Liver (tissue), 9 donors: ENCODE data around the gene REPS2. TPM values are rescaled to one million over a fixed set of nuclear protein-coding genes. Genes with fewer than 3 reads are reported as not detected.

Experiments used
- DNase-seq: peaks from one replicate; pipeline ENCODE4 v3.0.0-alpha.2; 2017; ENCODE audit warnings: low spot score
- H3K27ac ChIP-seq, 2 donors: one replicate each; pipeline ENCODE4 v1.7.0; 2013; ENCODE audit warnings: inconsistent platforms in 2 of 2, low read length in 2 of 2, control low read depth in 1 of 2, low read depth in 1 of 2, mild to moderate bottlenecking in 1 of 2
- H3K27me3 ChIP-seq, 4 donors: one replicate each; pipeline versions ENCODE4 v1.6.1 to v1.7.0; 2013; ENCODE audit warnings: low read length in 3 of 4, inconsistent platforms in 1 of 4, mild to moderate bottlenecking in 1 of 4, moderate library complexity in 1 of 4; ENCODE audit not compliant: control insufficient read depth in 4 of 4, insufficient read depth in 4 of 4
- H3K36me3 ChIP-seq, 4 donors: one replicate each; pipeline versions ENCODE4 v1.6.1 to v1.7.0; 2013; ENCODE audit warnings: low read length in 3 of 4, mild to moderate bottlenecking in 3 of 4, low read depth in 1 of 4, moderate library complexity in 1 of 4; ENCODE audit not compliant: control insufficient read depth in 4 of 4, insufficient read depth in 3 of 4
- H3K4me1 ChIP-seq, 4 donors: one replicate each; pipeline versions ENCODE4 v1.6.1 to v1.7.0; 2013; ENCODE audit warnings: low read length in 3 of 4, mild to moderate bottlenecking in 3 of 4, moderate library complexity in 1 of 4; ENCODE audit not compliant: control insufficient read depth in 4 of 4, insufficient read depth in 4 of 4
- H3K4me3 ChIP-seq, 3 donors: one replicate each; pipeline versions ENCODE4 v1.6.1 to v1.7.0; 2013; ENCODE audit warnings: low read length in 3 of 3, control low read depth in 1 of 3, low read depth in 1 of 3, mild to moderate bottlenecking in 1 of 3
- H3K9ac ChIP-seq, 2 donors: one replicate each; pipeline ENCODE4 v1.7.0; 2013; ENCODE audit warnings: low read length in 2 of 2, mild to moderate bottlenecking in 2 of 2, moderate library complexity in 2 of 2, control low read depth in 1 of 2, low read depth in 1 of 2
- H3K9me3 ChIP-seq, 4 donors: one replicate each; pipeline versions ENCODE4 v1.6.1 to v1.7.0; 2013; ENCODE audit warnings: low read length in 3 of 4; ENCODE audit not compliant: control insufficient read depth in 4 of 4
- ATF3 ChIP-seq: IDR thresholded peaks from 2 replicates; pipeline ENCODE4 v1.6.1; 2016; ENCODE audit warnings: antibody characterized with exemption
- EGR1 ChIP-seq, 2 donors: IDR thresholded peaks; 2 replicates each; pipeline ENCODE4 v1.6.1; 2016 to 2018; ENCODE audit warnings: antibody characterized with exemption in 2 of 2, low read depth in 2 of 2
- FOXA1 ChIP-seq: IDR thresholded peaks from 2 replicates; pipeline ENCODE4 v1.6.1; 2016; ENCODE audit warnings: antibody characterized with exemption
- FOXA2 ChIP-seq: IDR thresholded peaks from 2 replicates; pipeline ENCODE4 v1.6.1; 2016; ENCODE audit warnings: antibody characterized with exemption
- GABPA ChIP-seq, 2 donors: IDR thresholded peaks in 1 of 2; conservative IDR thresholded peaks in 1 of 2; 2 replicates each; pipeline ENCODE4 v1.6.1; 2016; ENCODE audit warnings: antibody characterized with exemption in 2 of 2, mild to moderate bottlenecking in 1 of 2, moderate library complexity in 1 of 2
- HNF4A ChIP-seq, 2 donors: conservative IDR thresholded peaks; 2 replicates each; pipeline ENCODE4 v1.6.1; 2016; ENCODE audit warnings: antibody characterized with exemption in 2 of 2, mild to moderate bottlenecking in 2 of 2
- HNF4G ChIP-seq: IDR thresholded peaks from 2 replicates; pipeline ENCODE4 v1.6.1; 2016; ENCODE audit warnings: antibody characterized with exemption
- JUND ChIP-seq, 2 donors: IDR thresholded peaks; 2 replicates each; pipeline ENCODE4 v1.6.1; 2016; ENCODE audit warnings: antibody characterized with exemption in 2 of 2
- MAX ChIP-seq: IDR thresholded peaks from 2 replicates; pipeline ENCODE4 v1.6.1; 2016; ENCODE audit warnings: antibody characterized with exemption
- NR2F2 ChIP-seq: IDR thresholded peaks from 2 replicates; pipeline ENCODE4 v1.6.1; 2016; ENCODE audit warnings: antibody characterized with exemption
- RAD21 ChIP-seq, 2 donors: IDR thresholded peaks; 2 replicates each; pipeline ENCODE4 v1.6.1; 2016; ENCODE audit warnings: antibody characterized with exemption in 2 of 2, mild to moderate bottlenecking in 2 of 2
- RXRA ChIP-seq, 2 donors: IDR thresholded peaks; 2 replicates each; pipeline ENCODE4 v1.6.1; 2017 to 2018; ENCODE audit warnings: antibody characterized with exemption in 2 of 2, mild to moderate bottlenecking in 1 of 2
- SP1 ChIP-seq: IDR thresholded peaks from 2 replicates; pipeline ENCODE4 v1.6.1; 2018; ENCODE audit warnings: antibody characterized with exemption, mild to moderate bottlenecking
- TAF1 ChIP-seq: conservative IDR thresholded peaks from 2 replicates; pipeline ENCODE4 v1.6.1; 2016; ENCODE audit warnings: antibody characterized with exemption, mild to moderate bottlenecking
- YY1 ChIP-seq: IDR thresholded peaks from 2 replicates; pipeline ENCODE4 v1.6.1; 2016; ENCODE audit warnings: antibody characterized with exemption, mild to moderate bottlenecking
- WGBS: extraction: QIAGEN DNeasy Blood & Tissue Kit; methylation state at CpG from one replicate; pipeline ENCODE4 v1.1.7; 2013; 5-methylcytosine and 5-hydroxymethylcytosine counted together
- polyA plus RNA-seq, 2 donors: library from polyadenylated mRNA; stranded (reverse) in 1 of 2; unstranded in 1 of 2; fragments of 200-250 nt in 1 of 2; fragments of >200 nt in 1 of 2; fragmentation: Nextera tagmentation in 1 of 2; extraction: Ambion mirVana in 1 of 2; gene quantifications; one replicate each; pipeline versions ENCODE4 v1.2.1 to v1.2.3, GENCODE V29; 2013 to 2015
- total RNA-seq, 2 donors: library from RNA; depleted of rRNA; stranded (reverse); fragments of >200 nt; gene quantifications; one replicate each; pipeline ENCODE4 v1.2.3, GENCODE V29; 2014
- TF ChIP-seq, protein P1 (sequence below): IDR thresholded peaks from 2 replicates; pipeline ENCODE4 v1.6.1; 2016; ENCODE audit warnings: antibody characterized with exemption
- TF ChIP-seq, protein P2 (sequence below): fragments of 150-350 bp; IDR thresholded peaks from 2 replicates; pipeline ENCODE4 v1.5.1; 2017; ENCODE audit warnings: improper control_type of control experiment, low read depth, low read length; ENCODE audit not compliant: missing input control
- TF ChIP-seq, protein P3 (sequence below): IDR thresholded peaks from 2 replicates; pipeline ENCODE4 v1.6.1; 2016; ENCODE audit warnings: antibody characterized with exemption, mild to moderate bottlenecking
- donor health status: healthy.
- donor health status: healthy.
- donor health status: healthy.
- donor health status: healthy.
- donor health status: healthy.

Gene REPS2
- total and polyA plus RNA-seq, 4 donors = 3.5 to 10.7 (median 6.2) TPM

GRCh38 chrX:17039826-17040225 lies 93.4 kb downstream of the REPS2 start:
- Histone ChIP-seq H3K36me3 (peaks cover 0 to 2% (median 0%) of the 10 kb centered on the region in 4 donors), H3K4me1 (no peaks in the 10 kb centered on the region), H3K27ac (no peak overlapping the region), H3K4me3 (no peak overlapping the region), H3K9me3 (no peaks in the 10 kb centered on the region), H3K27me3 (no peaks in the 10 kb centered on the region), H3K9ac (no peak overlapping the region)
- DNase-seq = no peak
- 96% methylated on average over 1 of the region's 1 CpG for WGBS
- no peak for TF ChIP-seq HNF4A (conservative IDR thresholded peaks at IDR 0.05)
- no peak for TF ChIP-seq ATF3
- TF ChIP-seq, protein P1, sequence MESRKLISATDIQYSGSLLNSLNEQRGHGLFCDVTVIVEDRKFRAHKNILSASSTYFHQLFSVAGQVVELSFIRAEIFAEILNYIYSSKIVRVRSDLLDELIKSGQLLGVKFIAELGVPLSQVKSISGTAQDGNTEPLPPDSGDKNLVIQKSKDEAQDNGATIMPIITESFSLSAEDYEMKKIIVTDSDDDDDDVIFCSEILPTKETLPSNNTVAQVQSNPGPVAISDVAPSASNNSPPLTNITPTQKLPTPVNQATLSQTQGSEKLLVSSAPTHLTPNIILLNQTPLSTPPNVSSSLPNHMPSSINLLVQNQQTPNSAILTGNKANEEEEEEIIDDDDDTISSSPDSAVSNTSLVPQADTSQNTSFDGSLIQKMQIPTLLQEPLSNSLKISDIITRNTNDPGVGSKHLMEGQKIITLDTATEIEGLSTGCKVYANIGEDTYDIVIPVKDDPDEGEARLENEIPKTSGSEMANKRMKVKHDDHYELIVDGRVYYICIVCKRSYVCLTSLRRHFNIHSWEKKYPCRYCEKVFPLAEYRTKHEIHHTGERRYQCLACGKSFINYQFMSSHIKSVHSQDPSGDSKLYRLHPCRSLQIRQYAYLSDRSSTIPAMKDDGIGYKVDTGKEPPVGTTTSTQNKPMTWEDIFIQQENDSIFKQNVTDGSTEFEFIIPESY = no peak
- no peak for TF ChIP-seq RAD21 (IDR thresholded peaks at IDR 0.05)
- no peak for TF ChIP-seq NR2F2
- TF ChIP-seq, protein P2, sequence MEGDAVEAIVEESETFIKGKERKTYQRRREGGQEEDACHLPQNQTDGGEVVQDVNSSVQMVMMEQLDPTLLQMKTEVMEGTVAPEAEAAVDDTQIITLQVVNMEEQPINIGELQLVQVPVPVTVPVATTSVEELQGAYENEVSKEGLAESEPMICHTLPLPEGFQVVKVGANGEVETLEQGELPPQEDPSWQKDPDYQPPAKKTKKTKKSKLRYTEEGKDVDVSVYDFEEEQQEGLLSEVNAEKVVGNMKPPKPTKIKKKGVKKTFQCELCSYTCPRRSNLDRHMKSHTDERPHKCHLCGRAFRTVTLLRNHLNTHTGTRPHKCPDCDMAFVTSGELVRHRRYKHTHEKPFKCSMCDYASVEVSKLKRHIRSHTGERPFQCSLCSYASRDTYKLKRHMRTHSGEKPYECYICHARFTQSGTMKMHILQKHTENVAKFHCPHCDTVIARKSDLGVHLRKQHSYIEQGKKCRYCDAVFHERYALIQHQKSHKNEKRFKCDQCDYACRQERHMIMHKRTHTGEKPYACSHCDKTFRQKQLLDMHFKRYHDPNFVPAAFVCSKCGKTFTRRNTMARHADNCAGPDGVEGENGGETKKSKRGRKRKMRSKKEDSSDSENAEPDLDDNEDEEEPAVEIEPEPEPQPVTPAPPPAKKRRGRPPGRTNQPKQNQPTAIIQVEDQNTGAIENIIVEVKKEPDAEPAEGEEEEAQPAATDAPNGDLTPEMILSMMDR = no peak
- no peak for TF ChIP-seq YY1
- no peak for TF ChIP-seq JUND (IDR thresholded peaks at IDR 0.05)
- TF ChIP-seq FOXA2 = no peak

- no peaks in the 10 kb centered on the region for H3K4me1 ChIP-seq
Measured at GRCh38 chrX:17040711-17041110, 94.3 kb downstream of the REPS2 start.

More at GRCh38 chrX:17040711-17041110, 94.3 kb downstream of the REPS2 start:
- WGBS = 100% methylated on average over 1 of the region's 1 CpG
- H3K9ac ChIP-seq = no peak overlapping the region
- no peak for DNase-seq
- H3K4me3 ChIP-seq = no peak overlapping the region
- H3K36me3 ChIP-seq = no peaks in the 10 kb centered on the region
- H3K27ac ChIP-seq = no peak overlapping the region
- no peaks in the 10 kb centered on the region for H3K27me3 ChIP-seq
- H3K9me3 ChIP-seq = no peaks in the 10 kb centered on the region
- TF ChIP-seq, protein P1 = no peak
- TF ChIP-seq JUND (IDR thresholded peaks at IDR 0.05) = no peak
- no peak for TF ChIP-seq MAX
- TF ChIP-seq NR2F2 = no peak
- no peak for TF ChIP-seq FOXA1
- TF ChIP-seq HNF4A (conservative IDR thresholded peaks at IDR 0.05) = no peak
- no peak for TF ChIP-seq GABPA (IDR thresholded peaks at IDR 0.05 in 1 of 2, conservative IDR thresholded peaks at IDR 0.05 in 1 of 2)
- TF ChIP-seq YY1 = no peak
- TF ChIP-seq FOXA2 = no peak
- TF ChIP-seq, protein P3, sequence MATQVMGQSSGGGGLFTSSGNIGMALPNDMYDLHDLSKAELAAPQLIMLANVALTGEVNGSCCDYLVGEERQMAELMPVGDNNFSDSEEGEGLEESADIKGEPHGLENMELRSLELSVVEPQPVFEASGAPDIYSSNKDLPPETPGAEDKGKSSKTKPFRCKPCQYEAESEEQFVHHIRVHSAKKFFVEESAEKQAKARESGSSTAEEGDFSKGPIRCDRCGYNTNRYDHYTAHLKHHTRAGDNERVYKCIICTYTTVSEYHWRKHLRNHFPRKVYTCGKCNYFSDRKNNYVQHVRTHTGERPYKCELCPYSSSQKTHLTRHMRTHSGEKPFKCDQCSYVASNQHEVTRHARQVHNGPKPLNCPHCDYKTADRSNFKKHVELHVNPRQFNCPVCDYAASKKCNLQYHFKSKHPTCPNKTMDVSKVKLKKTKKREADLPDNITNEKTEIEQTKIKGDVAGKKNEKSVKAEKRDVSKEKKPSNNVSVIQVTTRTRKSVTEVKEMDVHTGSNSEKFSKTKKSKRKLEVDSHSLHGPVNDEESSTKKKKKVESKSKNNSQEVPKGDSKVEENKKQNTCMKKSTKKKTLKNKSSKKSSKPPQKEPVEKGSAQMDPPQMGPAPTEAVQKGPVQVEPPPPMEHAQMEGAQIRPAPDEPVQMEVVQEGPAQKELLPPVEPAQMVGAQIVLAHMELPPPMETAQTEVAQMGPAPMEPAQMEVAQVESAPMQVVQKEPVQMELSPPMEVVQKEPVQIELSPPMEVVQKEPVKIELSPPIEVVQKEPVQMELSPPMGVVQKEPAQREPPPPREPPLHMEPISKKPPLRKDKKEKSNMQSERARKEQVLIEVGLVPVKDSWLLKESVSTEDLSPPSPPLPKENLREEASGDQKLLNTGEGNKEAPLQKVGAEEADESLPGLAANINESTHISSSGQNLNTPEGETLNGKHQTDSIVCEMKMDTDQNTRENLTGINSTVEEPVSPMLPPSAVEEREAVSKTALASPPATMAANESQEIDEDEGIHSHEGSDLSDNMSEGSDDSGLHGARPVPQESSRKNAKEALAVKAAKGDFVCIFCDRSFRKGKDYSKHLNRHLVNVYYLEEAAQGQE = no peak
- TF ChIP-seq RXRA (IDR thresholded peaks at IDR 0.05) = no peak
- TF ChIP-seq, protein P2 = no peak
- no peak for TF ChIP-seq SP1
- TF ChIP-seq TAF1 = no peak
- TF ChIP-seq HNF4G = no peak
- no peak for TF ChIP-seq ATF3
- no peak for TF ChIP-seq EGR1 (IDR thresholded peaks at IDR 0.05; ENCODE audit: low read depth in 2 of 2)
- TF ChIP-seq RAD21 (IDR thresholded peaks at IDR 0.05) = no peak
